Keratinocyte (primary cell): ENCODE measurements around the gene FTO. TPM values are rescaled to one million over a fixed set of nuclear protein-coding genes. Genes with fewer than 3 reads are reported as not detected.
"Not testable (repeated sequence)": the region's sequence is repeated elsewhere in the genome, so short reads cannot be mapped to it uniquely, and the experiment has no call there.

ENCODE experiments used
- DNase-seq: peaks from one replicate; pipeline ENCODE4 v3.0.0-alpha.2; 2011; ENCODE audit warnings: low read depth, missing footprints, low spot score
- FAIRE-seq: peaks from 2 replicates; lab custom pipeline; 2011; peaks lifted over from hg19 to GRCh38; lab: Jason Lieb, UNC
- H2AFZ ChIP-seq: 2 replicates; pipeline ENCODE4 v1.6.0; 2012; ENCODE audit warnings: low read length, control low read depth, inconsistent platforms; ENCODE audit not compliant: control insufficient read depth
- H3K27ac ChIP-seq: 2 replicates; pipeline ENCODE4 v1.5.1; 2011; ENCODE audit warnings: low read length; ENCODE audit not compliant: control insufficient read depth, insufficient read depth
- H3K27me3 ChIP-seq: 3 replicates; pipeline ENCODE4 v1.6.0; 2011; ENCODE audit warnings: low read length; ENCODE audit not compliant: control insufficient read depth, insufficient read depth; ENCODE audit errors: extremely low read depth
- H3K36me3 ChIP-seq, 2 experiments: 2 replicates in 1 of 2; 3 replicates in 1 of 2; pipeline ENCODE4 v1.5.1; 2011; ENCODE audit warnings: low read length in 2 of 2, mild to moderate bottlenecking in 1 of 2; ENCODE audit not compliant: control insufficient read depth in 2 of 2, insufficient read depth in 2 of 2; ENCODE audit errors: extremely low read depth in 1 of 2
- H3K4me1 ChIP-seq: 3 replicates; pipeline ENCODE4 v1.5.1; 2011; ENCODE audit warnings: low read length; ENCODE audit not compliant: control insufficient read depth, insufficient read depth; ENCODE audit errors: extremely low read depth
- H3K4me2 ChIP-seq: 3 replicates; pipeline ENCODE4 v1.6.0; 2011; ENCODE audit warnings: low read depth, low read length; ENCODE audit not compliant: control insufficient read depth, insufficient read depth; ENCODE audit errors: extremely low read depth
- H3K4me3 ChIP-seq, 3 experiments: fragments of 200-600 bp in 1 of 3; sonication (generic) in 1 of 3; 2 replicates in 2 of 3; 3 replicates in 1 of 3; pipeline ENCODE4 v1.5.1; 2011 to 2016; ENCODE audit warnings: low read length in 3 of 3, mild to moderate bottlenecking in 3 of 3, control low read depth in 2 of 3, inconsistent platforms in 1 of 3, low read depth in 1 of 3, mixed read lengths in 1 of 3, mixed run types in 1 of 3, moderate library complexity in 1 of 3; ENCODE audit not compliant: control insufficient read depth in 2 of 3, insufficient read depth in 2 of 3; ENCODE audit errors: extremely low read depth in 1 of 3
- H3K79me2 ChIP-seq: 2 replicates; pipeline ENCODE4 v1.6.0; 2012; ENCODE audit warnings: low read length; ENCODE audit not compliant: control insufficient read depth, insufficient read depth
- H3K9ac ChIP-seq: 3 replicates; pipeline ENCODE4 v1.6.0; 2011; ENCODE audit warnings: low read length; ENCODE audit not compliant: control insufficient read depth, insufficient read depth; ENCODE audit errors: extremely low read depth
- H3K9me1 ChIP-seq: 3 replicates; pipeline ENCODE4 v1.6.0; 2011; ENCODE audit warnings: low read length; ENCODE audit not compliant: control insufficient read depth, insufficient read depth; ENCODE audit errors: extremely low read depth
- H3K9me3 ChIP-seq: 2 replicates; pipeline ENCODE4 v1.5.1; 2012; ENCODE audit warnings: low read depth, low read length; ENCODE audit not compliant: control insufficient read depth
- H4K20me1 ChIP-seq: 3 replicates; pipeline ENCODE4 v1.6.0; 2011; ENCODE audit warnings: low read length; ENCODE audit not compliant: control insufficient read depth, insufficient read depth; ENCODE audit errors: extremely low read depth
- EZH2 ChIP-seq: IDR thresholded peaks from one replicate; pipeline ENCODE4 v1.6.1; 2012; ENCODE audit warnings: inconsistent platforms, mild to moderate bottlenecking, low read length, moderate library complexity
- dilution Hi-C: fragments of 300-500 bp; cut with MboI; formaldehyde crosslinking; loops from one replicate; pipeline ENCODE4 v1.7.0; 2020; ENCODE audit warnings: low sequenced_read_pairs; ENCODE audit not compliant: extremely low pct_ligation_motif_present
- polyA plus RNA-seq, 5 experiments: library from polyadenylated mRNA; depleted of rRNA in 3 of 5; stranded (reverse) in 3 of 5; stranded (forward) in 1 of 5; unstranded in 1 of 5; fragments of >200 nt; gene quantifications; 1 replicate in 1 of 5; 2 replicates in 3 of 5; 3 replicates in 1 of 5; pipeline versions ENCODE4 v1.2.1 to v1.2.3, GENCODE V29; 2011 to 2012; ENCODE audit warnings: missing spikeins in 2 of 5, low read depth in 1 of 5, low replicate concordance in 1 of 5
- TF ChIP-seq, protein P1 (sequence below), 3 experiments: IDR thresholded peaks in 1 of 3; conservative IDR thresholded peaks in 1 of 3; optimal IDR thresholded peaks in 1 of 3; 2 replicates in 2 of 3; 3 replicates in 1 of 3; pipeline versions ENCODE3 to v1.5.1; 2011; ENCODE audit warnings: low read length in 3 of 3, mild to moderate bottlenecking in 3 of 3, moderate library complexity in 2 of 3, control low read depth in 1 of 3, inconsistent platforms in 1 of 3; ENCODE audit not compliant: insufficient read depth in 2 of 3; ENCODE audit errors: extremely low read depth in 1 of 3

Gene FTO
- polyA plus RNA-seq, 1 donor (not counting 4 experiments of a cell fraction or from before 2014, with no cell fraction given): 56.4 TPM

DNA sequence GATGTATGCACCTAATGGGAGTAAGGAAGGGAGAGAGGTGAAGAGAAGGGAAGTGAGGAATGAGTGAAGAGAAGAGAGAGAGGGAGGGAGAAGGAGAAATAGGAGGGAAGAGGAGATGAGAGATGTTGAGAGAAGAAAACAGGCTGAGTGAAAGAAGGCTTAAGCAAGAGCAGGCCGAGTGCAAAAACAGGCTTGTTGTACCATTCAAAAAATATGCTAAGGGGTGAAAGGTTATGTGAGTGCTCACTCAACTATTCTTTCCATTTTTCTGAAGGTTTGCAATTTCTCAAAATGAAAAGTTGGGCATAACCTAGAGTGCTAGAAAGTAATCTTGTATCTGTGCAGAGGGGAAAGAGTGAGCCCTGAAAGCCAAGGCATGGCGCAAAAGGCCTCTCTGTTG is 23.2 kb upstream of the FTO start:
- Histone ChIP-seq H3K36me3 (no peaks in the 10 kb centered on the region), H3K4me3 (no peak overlapping the region), H3K4me2 (no peak overlapping the region), H3K27ac (no peak overlapping the region), H3K79me2 (no peaks in the 10 kb centered on the region), H3K9me3 (no peaks in the 10 kb centered on the region), H3K9ac (no peak overlapping the region), H3K27me3 (no peaks in the 10 kb centered on the region), H3K9me1 (no peaks in the 10 kb centered on the region), H2AFZ (no peak overlapping the region), H3K4me1 (no peaks in the 10 kb centered on the region), H4K20me1 (no peaks in the 10 kb centered on the region)
- TF ChIP-seq, protein P1, sequence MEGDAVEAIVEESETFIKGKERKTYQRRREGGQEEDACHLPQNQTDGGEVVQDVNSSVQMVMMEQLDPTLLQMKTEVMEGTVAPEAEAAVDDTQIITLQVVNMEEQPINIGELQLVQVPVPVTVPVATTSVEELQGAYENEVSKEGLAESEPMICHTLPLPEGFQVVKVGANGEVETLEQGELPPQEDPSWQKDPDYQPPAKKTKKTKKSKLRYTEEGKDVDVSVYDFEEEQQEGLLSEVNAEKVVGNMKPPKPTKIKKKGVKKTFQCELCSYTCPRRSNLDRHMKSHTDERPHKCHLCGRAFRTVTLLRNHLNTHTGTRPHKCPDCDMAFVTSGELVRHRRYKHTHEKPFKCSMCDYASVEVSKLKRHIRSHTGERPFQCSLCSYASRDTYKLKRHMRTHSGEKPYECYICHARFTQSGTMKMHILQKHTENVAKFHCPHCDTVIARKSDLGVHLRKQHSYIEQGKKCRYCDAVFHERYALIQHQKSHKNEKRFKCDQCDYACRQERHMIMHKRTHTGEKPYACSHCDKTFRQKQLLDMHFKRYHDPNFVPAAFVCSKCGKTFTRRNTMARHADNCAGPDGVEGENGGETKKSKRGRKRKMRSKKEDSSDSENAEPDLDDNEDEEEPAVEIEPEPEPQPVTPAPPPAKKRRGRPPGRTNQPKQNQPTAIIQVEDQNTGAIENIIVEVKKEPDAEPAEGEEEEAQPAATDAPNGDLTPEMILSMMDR (optimal IDR thresholded peaks at IDR 0.05 in 1 of 3, IDR thresholded peaks at IDR 0.05 in 1 of 3, conservative IDR thresholded peaks at IDR 0.05 in 1 of 3; ENCODE audit: extremely low read depth in 1 of 3, insufficient read depth in 2 of 3, low read length in 3 of 3): no peak
- no peak for TF ChIP-seq EZH2
- no peak for FAIRE-seq
- dilution Hi-C loops: no loop called here
- DNase-seq: no peak

DNA sequence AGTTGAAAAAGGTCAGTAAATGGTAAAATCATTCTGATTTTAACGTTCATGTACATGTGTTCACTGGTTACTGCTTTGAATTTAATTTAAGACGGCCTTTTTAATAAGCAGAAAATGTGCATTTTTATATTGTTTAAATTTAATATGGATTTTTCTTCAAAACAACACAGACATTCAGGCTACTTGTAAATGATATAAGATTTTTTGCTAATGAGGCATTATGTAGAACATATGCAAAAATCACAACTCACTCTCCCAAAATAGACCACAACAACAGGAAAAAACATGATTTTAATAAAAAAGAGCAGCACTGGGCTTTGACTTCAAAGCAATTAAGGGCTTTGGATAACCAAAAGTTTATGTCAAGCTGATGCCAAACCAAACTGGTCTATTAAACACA is 22.6 kb upstream of the FTO start:
- no peak for FAIRE-seq
- H3K4me2 ChIP-seq: no peak overlapping the region
- H3K36me3 ChIP-seq: no peaks in the 10 kb centered on the region
- H3K79me2 ChIP-seq: no peaks in the 10 kb centered on the region
- dilution Hi-C loops: no loop called here
- H3K27ac ChIP-seq: no peak overlapping the region
- no peak for DNase-seq
- H3K4me3 ChIP-seq: no peak overlapping the region
- H2AFZ ChIP-seq: no peak overlapping the region
- no peaks in the 10 kb centered on the region for H3K9me1 ChIP-seq
- H3K9ac ChIP-seq: no peak overlapping the region
- no peaks in the 10 kb centered on the region for H3K9me3 ChIP-seq
- H3K27me3 ChIP-seq: no peaks in the 10 kb centered on the region
- no peaks in the 10 kb centered on the region for H3K4me1 ChIP-seq
- TF ChIP-seq, protein P1 (optimal IDR thresholded peaks at IDR 0.05 in 1 of 3, IDR thresholded peaks at IDR 0.05 in 1 of 3, conservative IDR thresholded peaks at IDR 0.05 in 1 of 3; ENCODE audit: extremely low read depth in 1 of 3, insufficient read depth in 2 of 3, low read length in 3 of 3): no peak
- no peak for TF ChIP-seq EZH2
- no peaks in the 10 kb centered on the region for H4K20me1 ChIP-seq

DNA sequence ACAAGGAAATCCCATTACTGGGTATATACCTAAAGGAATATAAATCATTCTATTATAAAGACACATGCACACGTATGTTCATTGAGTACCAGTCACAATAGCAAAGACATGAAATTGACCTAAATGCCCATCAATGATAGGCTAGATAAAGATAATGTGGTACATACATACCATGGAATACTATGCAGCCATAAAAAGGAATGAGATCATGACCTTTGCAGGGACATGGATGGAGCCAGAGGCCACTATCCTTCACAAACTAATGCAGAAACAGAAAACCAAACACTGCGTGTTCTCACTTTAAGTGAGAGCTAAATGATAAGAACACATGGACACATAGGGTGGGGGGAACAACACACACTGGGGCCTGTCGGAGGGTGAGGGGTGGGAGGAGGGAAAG is 18.6 kb upstream of the FTO start:
- H2AFZ ChIP-seq, H3K9me3 ChIP-seq, H3K27ac ChIP-seq, H3K9me1 ChIP-seq, H3K9ac ChIP-seq, DNase-seq, H3K79me2 ChIP-seq, H3K4me3 ChIP-seq, H3K36me3 ChIP-seq, H3K4me1 ChIP-seq, H3K4me2 ChIP-seq, FAIRE-seq, H4K20me1 ChIP-seq, H3K27me3 ChIP-seq, dilution Hi-C loops: not testable (repeated sequence)
